A673 (cell line): Measurements from ENCODE around the gene LRTM2.

Experiments
- CTCF ChIP-seq: fragments of 300-800, 200-600 bp; sonication (generic); conservative IDR thresholded peaks from 2 replicates; pipeline ENCODE4 v1.5.1; 2017; ENCODE audit warnings: low read depth, mild to moderate bottlenecking, antibody characterized with exemption, low read length, moderate library complexity, mixed read lengths
- EZH2 ChIP-seq: fragments of 200-600 bp; sonication (generic); IDR thresholded peaks from 2 replicates; pipeline ENCODE4 v1.6.1; 2017; ENCODE audit warnings: borderline replicate concordance, low read depth, mild to moderate bottlenecking, mixed read lengths, antibody characterized with exemption, low read length; ENCODE audit not compliant: poor library complexity, severe bottlenecking

- TF ChIP-seq CTCF (no peak), EZH2 (no peak)
Observed at GRCh38 chr12:1798641-1799020, 21.7 kb upstream of the LRTM2 start.
